HepG2 (cell line): ENCODE results near the gene WNT9A. TPM values are rescaled to one million over a fixed set of nuclear protein-coding genes. Genes with fewer than 3 reads are reported as not detected.

Experiments used
- ATAC-seq: fragments of 200-7000 bp; cut with Tn5 transposase; 3 replicates; pipeline ENCODE4 v1.9.1; 2020; ENCODE audit warnings: mild to moderate bottlenecking, moderate library complexity
- BruUV-seq: library from RNA; stranded (reverse); fragments of 400-500 nt; replicated peaks from 2 replicates; lab custom pipeline; 2021; lab: Mats Ljungman, UMichigan
- CTCF ChIA-PET: fragments of 300-600 bp; formaldehyde crosslinking; extraction: SDS; loops from one replicate; lab custom pipeline; 2021; ENCODE audit warnings: low total read pairs, inconsistent platforms, low intra/inter-chr PET ratio; lab: Yijun Ruan, JAX
- POLR2A ChIA-PET: fragments of 350-600 bp; sonication (Branson Sonifier 250); formaldehyde crosslinking; loops from one replicate; lab custom pipeline; 2020; ENCODE audit warnings: antibody characterized with exemption, inconsistent platforms; lab: Yijun Ruan, JAX
- DNase-seq: peaks from one replicate; pipeline ENCODE4 v3.0.0-alpha.2; 2015; ENCODE audit warnings: low spot score
- FAIRE-seq: peaks from 3 replicates; lab custom pipeline; 2011; peaks lifted over from hg19 to GRCh38; lab: Jason Lieb, UNC
- H2AFZ ChIP-seq: one replicate; pipeline ENCODE4 v1.6.1; 2011; ENCODE audit warnings: low read length, inconsistent platforms
- H3K27ac ChIP-seq: fragments of 300-600 bp; 3 replicates; pipeline ENCODE4 v1.8.0; 2011; ENCODE audit warnings: mixed run types, mild to moderate bottlenecking, mixed read lengths, low read length, inconsistent platforms; ENCODE audit not compliant: insufficient read depth; ENCODE audit errors: extremely low read length
- H3K27me3 ChIP-seq, 2 experiments: fragments of 200-600 bp in 1 of 2; 2 replicates in 1 of 2; 3 replicates in 1 of 2; pipeline versions ENCODE4 v1.6.0 to v1.8.0; 2011; ENCODE audit warnings: low read length in 2 of 2, mild to moderate bottlenecking in 2 of 2, moderate library complexity in 2 of 2, inconsistent platforms in 1 of 2; ENCODE audit not compliant: insufficient read depth in 2 of 2, control insufficient read depth in 1 of 2
- H3K36me3 ChIP-seq, 2 experiments: fragments of 200-600 bp in 1 of 2; replicated peaks in 1 of 2; 2 replicates in 1 of 2; 3 replicates in 1 of 2; pipeline versions ENCODE4 v1.5.1 to v1.8.0; 2011; ENCODE audit warnings: low read length in 2 of 2, inconsistent platforms in 1 of 2; ENCODE audit not compliant: insufficient read depth in 2 of 2, control insufficient read depth in 1 of 2
- H3K4me1 ChIP-seq: 2 replicates; pipeline ENCODE4 v1.5.1; 2012; ENCODE audit warnings: low read length, inconsistent platforms; ENCODE audit not compliant: insufficient read depth
- H3K4me2 ChIP-seq: 2 replicates; pipeline ENCODE4 v1.6.0; 2011; ENCODE audit warnings: low read depth, low read length, inconsistent platforms
- H3K4me3 ChIP-seq, 3 experiments: fragments of 200-600 bp in 1 of 3; sonication (generic), shearing (Covaris generic) in 1 of 3; replicated peaks in 1 of 3; 2 replicates each; pipeline ENCODE4 v1.5.1; 2011 to 2016; ENCODE audit warnings: low read length in 3 of 3, inconsistent platforms in 2 of 3, low read depth in 2 of 3, mild to moderate bottlenecking in 2 of 3, control low read depth in 1 of 3, mixed read lengths in 1 of 3; ENCODE audit not compliant: insufficient read depth in 1 of 3
- H3K79me2 ChIP-seq: one replicate; pipeline ENCODE4 v1.6.1; 2011; ENCODE audit warnings: low read length, inconsistent platforms; ENCODE audit not compliant: insufficient read depth
- H3K9ac ChIP-seq: 2 replicates; pipeline ENCODE4 v1.6.0; 2011; ENCODE audit warnings: mild to moderate bottlenecking, low read depth, low read length, inconsistent platforms; ENCODE audit not compliant: insufficient read depth
- H3K9me3 ChIP-seq: 2 replicates; pipeline ENCODE4 v1.5.1; 2012; ENCODE audit warnings: mild to moderate bottlenecking, low read length
- H4K20me1 ChIP-seq: 2 replicates; pipeline ENCODE4 v1.6.0; 2011; ENCODE audit warnings: inconsistent platforms, mild to moderate bottlenecking, low read length, moderate library complexity; ENCODE audit not compliant: insufficient read depth
- CCDC6 ChIP-seq: sonication (generic); formaldehyde crosslinking; IDR thresholded peaks from 2 replicates; pipeline ENCODE4 v1.8.1; 2022; ENCODE audit warnings: mild to moderate bottlenecking, missing genetic modification reagents, moderate library complexity
- DMAP1 ChIP-seq: IDR thresholded peaks from 2 replicates; pipeline ENCODE4 v1.6.1; 2016
- NFIB ChIP-seq: sonication (generic); formaldehyde crosslinking; IDR thresholded peaks from 2 replicates; pipeline ENCODE4 v1.9.0; 2021; ENCODE audit warnings: missing genetic modification reagents, mild to moderate bottlenecking, borderline replicate concordance
- SP140L ChIP-seq: sonication (generic); formaldehyde crosslinking; IDR thresholded peaks from 2 replicates; pipeline ENCODE4 v1.4.0; 2020; ENCODE audit warnings: missing genetic modification reagents, borderline replicate concordance
- XBP1 ChIP-seq: sonication (generic); formaldehyde crosslinking; IDR thresholded peaks from 2 replicates; pipeline ENCODE4 v1.5.0; 2020; ENCODE audit warnings: missing genetic modification reagents
- ZNF547 ChIP-seq: sonication (generic); formaldehyde crosslinking; IDR thresholded peaks from 2 replicates; pipeline ENCODE4 v1.5.1; 2020; ENCODE audit warnings: mild to moderate bottlenecking, missing genetic modification reagents
- ZNF792 ChIP-seq: IDR thresholded peaks from 2 replicates; pipeline ENCODE4 v1.6.1; 2016
- WGBS: methylation state at CpG from one replicate; pipeline ENCODE4 v1.1.6; 2017; ENCODE audit warnings: low lambda C conversion rate; 5-methylcytosine and 5-hydroxymethylcytosine counted together
- in situ Hi-C: cut with HindIII; loops from 2 replicates; pipeline ENCODE4 v1.10.0; 2017; ENCODE audit warnings: low pct_unique_long_range_greater_than_20kb; ENCODE audit not compliant: extremely low pct_ligation_motif_present
- intact Hi-C: fragments of 100-400 bp; cut with micrococcal nuclease; formaldehyde crosslinking; loops from one replicate; pipeline ENCODE4 v1.10.0; 2022; ENCODE audit not compliant: unreplicated experiment
- polyA plus RNA-seq, 8 experiments: library from polyadenylated mRNA; depleted of rRNA in 3 of 8; stranded (reverse) in 7 of 8; unstranded in 1 of 8; fragments of >200 nt; fragmentation: Illumina TruSeq in 4 of 8; extraction: Trizol in 4 of 8; gene quantifications; 2 replicates each; pipeline versions ENCODE4 v1.2.1 to v1.2.3, GENCODE V29; 2011 to 2016; ENCODE audit warnings: low read depth in 4 of 8, missing spikeins in 1 of 8, mixed read lengths in 1 of 8; ENCODE audit not compliant: insufficient read depth in 1 of 8
- total RNA-seq, 5 experiments: library from RNA; depleted of rRNA; stranded (reverse); fragments of >200 nt; fragmentation: Illumina TruSeq; extraction: Trizol; gene quantifications; 2 replicates each; pipeline ENCODE4 v1.2.3, GENCODE V29; 2016; ENCODE audit warnings: low read depth in 1 of 5
- TF ChIP-seq, protein P1 (sequence below): fragments of 450-650 bp; IDR thresholded peaks from 2 replicates; pipeline ENCODE4 v1.6.1; 2016

WNT9A gene
- total and polyA plus RNA-seq, 2 of the 13 experiments (the other 11 are each of a cell fraction or from before 2014, with no cell fraction given): 0.04 TPM; not detected in 1

- intact Hi-C loops: no loop called here
These were observed 53.6 kb downstream of the WNT9A start for GRCh38 chr1:227893949-227894721.

DNA sequence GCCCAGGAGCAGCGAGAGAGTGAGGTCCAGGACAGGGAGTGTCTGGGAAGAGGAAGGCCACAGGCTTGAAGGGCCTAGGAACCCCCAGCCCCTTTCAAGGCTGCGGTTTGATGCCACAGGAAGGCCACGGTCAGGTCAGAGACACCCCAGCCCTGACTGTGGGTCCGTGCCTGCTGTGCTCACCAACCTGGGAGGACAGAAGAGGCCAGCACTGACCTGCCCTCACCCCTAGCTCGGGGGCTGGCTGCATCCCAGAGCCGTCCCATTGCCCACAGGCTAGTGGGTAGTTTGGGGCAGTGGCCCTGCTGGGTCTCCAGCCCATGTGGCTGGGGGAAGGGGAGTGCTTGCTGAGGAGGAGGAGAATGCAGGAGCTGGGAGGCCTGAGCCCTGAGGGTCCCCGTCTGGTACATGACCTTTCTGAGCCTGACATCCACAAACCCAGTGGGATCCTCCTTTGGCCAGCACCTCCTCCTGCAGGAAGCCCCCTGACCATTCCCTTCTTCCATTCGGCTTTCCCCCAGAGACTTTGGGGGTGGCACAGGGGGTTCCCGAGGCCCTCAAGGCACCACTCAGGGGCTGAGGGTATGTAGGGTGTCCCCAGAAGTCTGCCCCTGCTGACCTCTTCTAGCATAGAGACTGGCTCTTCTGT, 54.3 kb downstream of the WNT9A start:
- Histone ChIP-seq H3K27me3 (peaks cover 6 to 37% of the 10 kb centered on the region in 2 experiments), H2AFZ (no peak overlapping the region), H3K4me2 (no peak overlapping the region), H3K4me1 (peaks cover 20% of the 10 kb centered on the region), H3K36me3 (no peaks in the 10 kb centered on the region), H3K9ac (no peak overlapping the region), H3K27ac (no peak overlapping the region), H4K20me1 (no peaks in the 10 kb centered on the region), H3K79me2 (no peaks in the 10 kb centered on the region), H3K9me3 (no peaks in the 10 kb centered on the region), H3K4me3 (no peak overlapping the region)
- FAIRE-seq (no peak), DNase-seq (no peak), ATAC-seq (no peak)
- ChIA-PET POLR2A (no interaction called here), CTCF (no interaction called here)
- intact Hi-C loops: no loop called here
- TF ChIP-seq DMAP1: no peak
- no peak for TF ChIP-seq XBP1 (CRISPR knock-in tag)
- no peak for TF ChIP-seq ZNF792 (CRISPR knock-in tag)
- TF ChIP-seq ZNF547 (CRISPR knock-in tag): no peak
- TF ChIP-seq SP140L (CRISPR knock-in tag): no peak
- no peak for TF ChIP-seq CCDC6 (CRISPR knock-in tag)
- BruUV-seq: no TSS peak
- WGBS: 8% methylated on average over 2 of the region's 9 CpGs
- in situ Hi-C loops: no loop called here

More at GRCh38 chr1:227893949-227894721, 53.6 kb downstream of the WNT9A start:
- in situ Hi-C loops: no loop called here
- H3K4me1 ChIP-seq: peaks cover 20% of the 10 kb centered on the region
- no peak for FAIRE-seq
- ChIA-PET POLR2A (no interaction called here), CTCF (no interaction called here)
- ATAC-seq: no peak
- BruUV-seq: no TSS peak
- WGBS: 23% methylated on average over 14 of the region's 27 CpGs
- H3K4me3 ChIP-seq: no peak overlapping the region
- no peaks in the 10 kb centered on the region for H3K36me3 ChIP-seq
- peaks cover 6 to 37% of the 10 kb centered on the region in 2 experiments for H3K27me3 ChIP-seq
- no peak for DNase-seq
- no peak overlapping the region for H3K4me2 ChIP-seq
- H2AFZ ChIP-seq: no peak overlapping the region
- H4K20me1 ChIP-seq: no peaks in the 10 kb centered on the region
- TF ChIP-seq, protein P1, sequence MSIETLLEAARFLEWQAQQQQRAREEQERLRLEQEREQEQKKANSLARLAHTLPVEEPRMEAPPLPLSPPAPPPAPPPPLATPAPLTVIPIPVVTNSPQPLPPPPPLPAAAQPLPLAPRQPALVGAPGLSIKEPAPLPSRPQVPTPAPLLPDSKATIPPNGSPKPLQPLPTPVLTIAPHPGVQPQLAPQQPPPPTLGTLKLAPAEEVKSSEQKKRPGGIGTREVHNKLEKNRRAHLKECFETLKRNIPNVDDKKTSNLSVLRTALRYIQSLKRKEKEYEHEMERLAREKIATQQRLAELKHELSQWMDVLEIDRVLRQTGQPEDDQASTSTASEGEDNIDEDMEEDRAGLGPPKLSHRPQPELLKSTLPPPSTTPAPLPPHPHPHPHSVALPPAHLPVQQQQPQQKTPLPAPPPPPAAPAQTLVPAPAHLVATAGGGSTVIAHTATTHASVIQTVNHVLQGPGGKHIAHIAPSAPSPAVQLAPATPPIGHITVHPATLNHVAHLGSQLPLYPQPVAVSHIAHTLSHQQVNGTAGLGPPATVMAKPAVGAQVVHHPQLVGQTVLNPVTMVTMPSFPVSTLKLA: peak; percentile 89
- no peak for TF ChIP-seq NFIB
- H3K79me2 ChIP-seq: no peaks in the 10 kb centered on the region
- no peak overlapping the region for H3K9ac ChIP-seq
- H3K27ac ChIP-seq: no peak overlapping the region
- no peaks in the 10 kb centered on the region for H3K9me3 ChIP-seq
